Measurements from ENCODE around the gene NOX3. TPM values are rescaled to one million over a fixed set of nuclear protein-coding genes. Genes with fewer than 3 reads are reported as not detected.

The NOX3 gene
- total RNA-seq, 4 donors from 2014 or later = not detected

- intact Hi-C loops (cut with DNase I) = no loop called here
- Histone ChIP-seq H3K36me3 (no peaks in the 10 kb centered on the region), H3K4me3 (replicated peaks in 1 of 3) (no peak overlapping the region), H3K27ac (no peak overlapping the region), H3K9me3 (no peaks in the 10 kb centered on the region), H3K4me1 (no peaks in the 10 kb centered on the region), H3K27me3 (no peaks in the 10 kb centered on the region)
- TF ChIP-seq POLR2A (IDR thresholded peaks at IDR 0.05) (no peak), CTCF (IDR thresholded peaks at IDR 0.05) (no peak)
- 96 to 97% methylated on average over 2 of the region's 2 CpGs for WGBS, 2 donors
- DNase-seq = no peak
Measured at GRCh38 chr6:155420492-155420891, 35.1 kb downstream of the NOX3 start.

- Histone ChIP-seq H3K36me3 (no peaks in the 10 kb centered on the region), H3K4me3 (replicated peaks in 1 of 3) (no peak overlapping the region), H3K27me3 (no peaks in the 10 kb centered on the region), H3K4me1 (no peaks in the 10 kb centered on the region), H3K27ac (no peak overlapping the region), H3K9me3 (no peaks in the 10 kb centered on the region)
- TF ChIP-seq POLR2A (IDR thresholded peaks at IDR 0.05) (no peak), CTCF (IDR thresholded peaks at IDR 0.05) (no peak)
- no peak for DNase-seq
- WGBS, 2 donors = 90 to 95% methylated on average over 4 of the region's 4 CpGs
- intact Hi-C loops (cut with DNase I) = no loop called here
Measured at GRCh38 chr6:155419161-155419560, 36.5 kb downstream of the NOX3 start.

- no peaks in the 10 kb centered on the region for H3K36me3 ChIP-seq
- peak; percentile 3 to 5 for DNase-seq
- intact Hi-C loops (cut with DNase I) = no loop called here
- no peaks in the 10 kb centered on the region for H3K9me3 ChIP-seq
- no peak overlapping the region for H3K27ac ChIP-seq
- H3K4me3 ChIP-seq (replicated peaks in 1 of 3) = no peak overlapping the region
- TF ChIP-seq POLR2A (IDR thresholded peaks at IDR 0.05) (no peak), CTCF (IDR thresholded peaks at IDR 0.05) (no peak)
- no peaks in the 10 kb centered on the region for H3K4me1 ChIP-seq
- H3K27me3 ChIP-seq = no peaks in the 10 kb centered on the region
- whole genome bisulfite sequencing, 2 donors = 47 to 48% methylated on average over 9 of the region's 9 CpGs
Measured at GRCh38 chr6:155418017-155418761, 37.5 kb downstream of the NOX3 start.

- no peak for DNase-seq
- WGBS, 2 donors = 84 to 90% methylated on average over 3 of the region's 3 CpGs
- H3K27ac ChIP-seq = no peak overlapping the region
Measured at GRCh38 chr6:155417454-155417853, 38.2 kb downstream of the NOX3 start.

More at GRCh38 chr6:155417454-155417853, 38.2 kb downstream of the NOX3 start:
- Histone ChIP-seq H3K36me3 (no peaks in the 10 kb centered on the region), H3K4me3 (replicated peaks in 1 of 3) (no peak overlapping the region), H3K4me1 (no peaks in the 10 kb centered on the region), H3K27me3 (no peaks in the 10 kb centered on the region), H3K9me3 (no peaks in the 10 kb centered on the region)
- TF ChIP-seq POLR2A (IDR thresholded peaks at IDR 0.05) (no peak), CTCF (IDR thresholded peaks at IDR 0.05) (no peak)
- intact Hi-C loops (cut with DNase I) = no loop called here
